Cortex of kidney (tissue), 1 donor: Measurements from ENCODE around the gene CORT.
A peak's percentile ranks its signal among the peaks of the same experiment; 100 is the strongest.
"Not testable (repeated sequence)": the region's sequence is repeated elsewhere in the genome, so short reads cannot be mapped to it uniquely, and the experiment has no call there.

Source experiments
- DNase-seq: peaks from one replicate; lab custom pipeline; 2025; lab: John Stamatoyannopoulos, UW

The CORT gene

GRCh38 chr1:10449751-10450150, at the start of gene CORT:
CORT (plus strand) TSS chr1:10450031; CDS start chr1:10450224, 193 bp downstream.
- DNase-seq, result no peak

GRCh38 chr1:10401281-10401680, 48.5 kb upstream of the CORT start:
- DNase-seq, result no peak

GRCh38 chr1:10402729-10403274, 47.0 kb upstream of the CORT start:
- DNase-seq, result no peak

- no peak for DNase-seq
Measured at GRCh38 chr1:10407201-10407600, 42.6 kb upstream of the CORT start.

GRCh38 chr1:10415211-10415930, 34.5 kb upstream of the CORT start:
- DNase-seq, result no peak

- not testable (repeated sequence) for DNase-seq
Measured at GRCh38 chr1:10415967-10416366, 33.9 kb upstream of the CORT start.

- DNase-seq, result not testable (repeated sequence)
Measured at GRCh38 chr1:10418741-10419140, 31.1 kb upstream of the CORT start.

GRCh38 chr1:10419351-10419750, 30.5 kb upstream of the CORT start:
- no peak for DNase-seq

GRCh38 chr1:10421637-10422036, 28.2 kb upstream of the CORT start:
- DNase-seq, result no peak

GRCh38 chr1:10424034-10424433, 25.8 kb upstream of the CORT start:
- no peak for DNase-seq

- DNase-seq, result no peak
Measured at GRCh38 chr1:10424651-10425050, 25.2 kb upstream of the CORT start.

GRCh38 chr1:10425826-10426534, 23.9 kb upstream of the CORT start:
- not testable (repeated sequence) for DNase-seq

GRCh38 chr1:10426535-10426848, 23.3 kb upstream of the CORT start:
- DNase-seq, result not testable (repeated sequence)

GRCh38 chr1:10428984-10429383, 20.8 kb upstream of the CORT start:
- no peak for DNase-seq

- no peak for DNase-seq
Measured at GRCh38 chr1:10429868-10430215, 20.0 kb upstream of the CORT start.

GRCh38 chr1:10430216-10431069, 19.4 kb upstream of the CORT start, which contains the start of gene CENPS:
CENPS (plus strand) TSS chr1:10430433; CDS start chr1:10430518, 85 bp downstream.
- peak; percentile 68 for DNase-seq

- DNase-seq, result no peak
Measured at GRCh38 chr1:10431070-10431730, 18.6 kb upstream of the CORT start.

- DNase-seq, result no peak
Measured at GRCh38 chr1:10432910-10433700, 16.7 kb upstream of the CORT start.

GRCh38 chr1:10433790-10434189, 16.0 kb upstream of the CORT start:
- no peak for DNase-seq

- no peak for DNase-seq
Measured at GRCh38 chr1:10434590-10434989, 15.2 kb upstream of the CORT start.

GRCh38 chr1:10437052-10437451, 12.8 kb upstream of the CORT start:
- DNase-seq, result no peak
